Measurements from ENCODE around the gene ZC3H4.

- no peak for TF ChIP-seq CTCF (IDR thresholded peaks at IDR 0.05; ENCODE audit: low read depth, low read length, missing input control)
- TF ChIP-seq TAF1 (conservative IDR thresholded peaks at IDR 0.05) = no peak
- TF ChIP-seq ZBTB33 (IDR thresholded peaks at IDR 0.05) = no peak
- TF ChIP-seq, protein P1, sequence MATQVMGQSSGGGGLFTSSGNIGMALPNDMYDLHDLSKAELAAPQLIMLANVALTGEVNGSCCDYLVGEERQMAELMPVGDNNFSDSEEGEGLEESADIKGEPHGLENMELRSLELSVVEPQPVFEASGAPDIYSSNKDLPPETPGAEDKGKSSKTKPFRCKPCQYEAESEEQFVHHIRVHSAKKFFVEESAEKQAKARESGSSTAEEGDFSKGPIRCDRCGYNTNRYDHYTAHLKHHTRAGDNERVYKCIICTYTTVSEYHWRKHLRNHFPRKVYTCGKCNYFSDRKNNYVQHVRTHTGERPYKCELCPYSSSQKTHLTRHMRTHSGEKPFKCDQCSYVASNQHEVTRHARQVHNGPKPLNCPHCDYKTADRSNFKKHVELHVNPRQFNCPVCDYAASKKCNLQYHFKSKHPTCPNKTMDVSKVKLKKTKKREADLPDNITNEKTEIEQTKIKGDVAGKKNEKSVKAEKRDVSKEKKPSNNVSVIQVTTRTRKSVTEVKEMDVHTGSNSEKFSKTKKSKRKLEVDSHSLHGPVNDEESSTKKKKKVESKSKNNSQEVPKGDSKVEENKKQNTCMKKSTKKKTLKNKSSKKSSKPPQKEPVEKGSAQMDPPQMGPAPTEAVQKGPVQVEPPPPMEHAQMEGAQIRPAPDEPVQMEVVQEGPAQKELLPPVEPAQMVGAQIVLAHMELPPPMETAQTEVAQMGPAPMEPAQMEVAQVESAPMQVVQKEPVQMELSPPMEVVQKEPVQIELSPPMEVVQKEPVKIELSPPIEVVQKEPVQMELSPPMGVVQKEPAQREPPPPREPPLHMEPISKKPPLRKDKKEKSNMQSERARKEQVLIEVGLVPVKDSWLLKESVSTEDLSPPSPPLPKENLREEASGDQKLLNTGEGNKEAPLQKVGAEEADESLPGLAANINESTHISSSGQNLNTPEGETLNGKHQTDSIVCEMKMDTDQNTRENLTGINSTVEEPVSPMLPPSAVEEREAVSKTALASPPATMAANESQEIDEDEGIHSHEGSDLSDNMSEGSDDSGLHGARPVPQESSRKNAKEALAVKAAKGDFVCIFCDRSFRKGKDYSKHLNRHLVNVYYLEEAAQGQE (IDR thresholded peaks at IDR 0.05) = no peak
- no peak for TF ChIP-seq EGR1 (IDR thresholded peaks at IDR 0.05; ENCODE audit: low read depth in 2 of 2)
- no peak for TF ChIP-seq ATF3 (IDR thresholded peaks at IDR 0.05)
- TF ChIP-seq, protein P2, sequence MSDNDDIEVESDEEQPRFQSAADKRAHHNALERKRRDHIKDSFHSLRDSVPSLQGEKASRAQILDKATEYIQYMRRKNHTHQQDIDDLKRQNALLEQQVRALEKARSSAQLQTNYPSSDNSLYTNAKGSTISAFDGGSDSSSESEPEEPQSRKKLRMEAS (IDR thresholded peaks at IDR 0.05) = no peak
- no peak for TF ChIP-seq RAD21 (IDR thresholded peaks at IDR 0.05)
- TF ChIP-seq RXRA (IDR thresholded peaks at IDR 0.05) = no peak
Observed at GRCh38 chr19:47023448-47023794, 90.2 kb downstream of the ZC3H4 start.

All from liver (tissue), 3 donors.